ENCODE measurements around the gene NUP85.

The NUP85 gene

GRCh38 chr17:75237100-75238014 is 31.9 kb downstream of the NUP85 start:
- H3K27me3 ChIP-seq: no peaks in the 10 kb centered on the region
- H3K36me3 ChIP-seq: peaks cover 95% of the 10 kb centered on the region
- no peak for TF ChIP-seq CTCF (IDR thresholded peaks at IDR 0.05)
- H3K9me3 ChIP-seq: no peaks in the 10 kb centered on the region
- H3K4me3 ChIP-seq (ENCODE audit: low read depth in 1 of 2, low read length in 1 of 2): no peak overlapping the region
- H3K4me1 ChIP-seq (ENCODE audit: control insufficient read depth in 1 of 2, insufficient read depth in 1 of 2, low read depth in 1 of 2, low read length in 1 of 2): no peaks in the 10 kb centered on the region
- no peak overlapping the region for H3K27ac ChIP-seq

DNA sequence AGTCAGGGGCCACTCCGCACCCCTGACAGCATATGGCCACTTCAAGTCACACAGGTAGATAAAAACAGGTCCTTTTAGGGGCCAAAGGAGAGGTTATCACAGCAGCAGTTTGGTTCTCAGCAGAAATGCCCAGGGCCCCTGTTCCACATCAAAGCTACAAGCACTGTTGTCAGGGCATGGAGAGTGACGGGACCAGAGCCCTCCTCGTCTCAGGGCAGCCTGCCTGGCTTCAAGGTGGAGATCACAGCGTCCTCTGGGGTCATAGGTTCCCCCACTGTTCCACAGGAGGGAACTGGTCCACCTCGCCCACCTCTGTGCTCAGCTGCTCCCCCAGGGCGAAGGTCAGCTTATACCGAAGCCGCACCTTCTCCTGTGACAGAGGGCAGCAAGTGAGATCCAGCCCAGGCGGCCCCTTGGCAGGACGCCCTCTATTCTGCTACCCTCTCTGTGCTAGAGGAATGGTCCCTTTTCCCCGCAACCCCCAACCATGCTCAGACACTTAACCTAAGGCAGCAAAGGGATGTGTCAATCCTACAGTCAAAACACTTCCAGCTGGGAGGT is 32.6 kb downstream of the NUP85 start:
- no peaks in the 10 kb centered on the region for H3K27me3 ChIP-seq
- no peaks in the 10 kb centered on the region for H3K9me3 ChIP-seq
- peaks cover 95% of the 10 kb centered on the region for H3K36me3 ChIP-seq
- peak overlapping the region; percentile 17 for H3K27ac ChIP-seq
- TF ChIP-seq CTCF (IDR thresholded peaks at IDR 0.05): no peak
- H3K4me3 ChIP-seq (ENCODE audit: low read depth in 1 of 2, low read length in 1 of 2): no peak overlapping the region
- no peaks in the 10 kb centered on the region for H3K4me1 ChIP-seq (ENCODE audit: control insufficient read depth in 1 of 2, insufficient read depth in 1 of 2, low read depth in 1 of 2, low read length in 1 of 2)

DNA sequence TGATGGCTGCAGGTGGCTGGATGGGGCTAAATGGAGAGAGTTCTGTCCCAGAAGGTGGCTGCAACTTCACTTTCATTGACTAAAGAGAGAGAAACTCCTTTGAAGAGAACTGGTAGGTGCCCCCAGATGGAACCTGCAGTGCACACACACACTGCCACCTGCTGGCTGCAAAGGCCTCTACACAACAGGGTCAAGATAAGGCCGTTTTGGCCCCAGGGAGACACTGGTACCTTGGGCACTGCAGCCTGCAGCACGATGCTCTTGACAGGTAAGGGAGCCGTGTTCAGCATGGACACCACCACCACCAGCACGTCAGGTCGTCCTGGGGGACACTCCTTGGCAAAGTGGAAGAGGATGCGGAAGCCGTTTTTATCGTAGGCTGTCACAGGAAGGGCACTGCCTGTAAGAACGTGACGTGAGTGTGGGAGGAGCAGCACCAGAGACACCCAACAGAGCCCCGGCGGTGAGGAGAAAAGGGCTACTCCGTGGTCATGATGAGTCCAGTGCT is 33.3 kb downstream of the NUP85 start:
- Histone ChIP-seq H3K4me3 (ENCODE audit: low read depth in 1 of 2, low read length in 1 of 2) (no peak overlapping the region), H3K27ac (peak overlapping the region; percentile 17), H3K9me3 (no peaks in the 10 kb centered on the region), H3K36me3 (peaks cover 98% of the 10 kb centered on the region), H3K27me3 (no peaks in the 10 kb centered on the region), H3K4me1 (ENCODE audit: control insufficient read depth in 1 of 2, insufficient read depth in 1 of 2, low read depth in 1 of 2, low read length in 1 of 2) (peaks cover 0 to under 1% of the 10 kb centered on the region in 2 experiments)
- TF ChIP-seq CTCF (IDR thresholded peaks at IDR 0.05): peak; percentile 67

- peaks cover 99% of the 10 kb centered on the region for H3K36me3 ChIP-seq
- H3K9me3 ChIP-seq: no peaks in the 10 kb centered on the region
- H3K4me1 ChIP-seq (ENCODE audit: control insufficient read depth in 1 of 2, insufficient read depth in 1 of 2, low read depth in 1 of 2, low read length in 1 of 2): peaks cover 5 to 6% of the 10 kb centered on the region in 2 experiments
- no peaks in the 10 kb centered on the region for H3K27me3 ChIP-seq
- H3K27ac ChIP-seq: peak overlapping the region; percentile 17
- H3K4me3 ChIP-seq (ENCODE audit: low read depth in 1 of 2, low read length in 1 of 2): no peak overlapping the region
- TF ChIP-seq CTCF (IDR thresholded peaks at IDR 0.05): no peak
Observed at GRCh38 chr17:75239214-75239613, 33.7 kb downstream of the NUP85 start.

GRCh38 chr17:75239778-75240393 is 34.4 kb downstream of the NUP85 start:
- peaks cover 11 to 12% of the 10 kb centered on the region in 2 experiments for H3K4me1 ChIP-seq (ENCODE audit: control insufficient read depth in 1 of 2, insufficient read depth in 1 of 2, low read depth in 1 of 2, low read length in 1 of 2)
- no peaks in the 10 kb centered on the region for H3K9me3 ChIP-seq
- no peak for TF ChIP-seq CTCF (IDR thresholded peaks at IDR 0.05)
- peaks cover 92% of the 10 kb centered on the region for H3K36me3 ChIP-seq
- no peak overlapping the region for H3K27ac ChIP-seq
- no peak overlapping the region for H3K4me3 ChIP-seq (ENCODE audit: low read depth in 1 of 2, low read length in 1 of 2)
- no peaks in the 10 kb centered on the region for H3K27me3 ChIP-seq

Measured in neutrophil (primary cell).